ENCODE data around the gene CDK14. TPM values are rescaled to one million over a fixed set of nuclear protein-coding genes. Genes with fewer than 3 reads are reported as not detected.

Gene CDK14
- total and polyA plus RNA-seq, 10 of the 15 experiments (the other 5 are each of a cell fraction or from before 2014, with no cell fraction given) = 6.5 to 61.3 (median 24.2) TPM

- TF ChIP-seq E2F4 (IDR thresholded peaks at IDR 0.05; ENCODE audit: low read depth, low read length) (no peak), SP1 (IDR thresholded peaks at IDR 0.05; ENCODE audit: low read depth, low read length) (no peak), ETV6 (conservative IDR thresholded peaks at IDR 0.05 in 1 of 2, IDR thresholded peaks at IDR 0.05 in 1 of 2; ENCODE audit: borderline replicate concordance in 1 of 2, low read depth in 1 of 2) (no peak), CREM (IDR thresholded peaks at IDR 0.05; ENCODE audit: low read depth) (no peak)
Measured at GRCh38 chr7:90574820-90575187, 21.3 kb upstream of the CDK14 start (continued).

DNA sequence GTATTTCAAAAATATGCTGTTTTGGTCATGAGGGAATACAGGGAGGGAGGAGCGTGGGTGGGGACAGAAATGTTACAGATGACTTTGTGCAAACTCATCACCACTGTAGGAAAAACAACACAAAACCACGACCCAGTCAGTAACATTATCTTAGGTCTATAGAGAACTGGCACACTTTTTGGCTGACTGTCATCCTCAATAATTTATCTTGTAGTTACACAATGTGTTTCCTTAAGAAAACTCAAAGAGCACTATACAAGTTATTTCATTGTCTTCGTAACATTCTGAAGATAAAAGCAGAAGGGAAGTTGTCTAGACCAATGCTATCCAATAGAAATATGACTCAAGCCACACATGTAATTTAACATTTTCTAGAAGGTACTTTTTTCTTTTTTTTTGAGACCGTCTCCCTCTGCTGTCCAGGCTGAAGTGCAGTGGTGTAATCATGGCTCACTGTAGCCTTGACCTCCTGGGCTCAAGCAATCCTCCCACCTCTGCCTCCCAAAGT lies 16.9 kb upstream of the CDK14 start:
- no peak overlapping the region for H3K27ac ChIP-seq (ENCODE audit: control insufficient read depth, insufficient read depth)
- ChIA-PET RAD21 (ENCODE audit: unreplicated experiment) (no interaction called here), CTCF (no interaction called here), SMC1A (ENCODE audit: uncharacterized antibody, unreplicated experiment) (no interaction called here), POLR2A (no interaction called here)
- BruUV-seq (replicated peaks) = no TSS peak
- no peaks in the 10 kb centered on the region for H3K9me3 ChIP-seq (replicated peaks; ENCODE audit: control insufficient read depth, insufficient read depth, low read length)
- TF ChIP-seq SMAD5 (IDR thresholded peaks at IDR 0.05; ENCODE audit: low read depth) = no peak
- TF ChIP-seq ATF7 (IDR thresholded peaks at IDR 0.05; ENCODE audit: low read depth) = no peak
- no peak for TF ChIP-seq ZBED1 (IDR thresholded peaks at IDR 0.05; ENCODE audit: borderline replicate concordance)
- TF ChIP-seq TCF12 (IDR thresholded peaks at IDR 0.05; ENCODE audit: low read depth, low read length) = no peak
- no peak for TF ChIP-seq IRF3 (IDR thresholded peaks at IDR 0.05)
- no peak for TF ChIP-seq NFYA (IDR thresholded peaks at IDR 0.05; ENCODE audit: borderline replicate concordance, low read depth, low read length)
- TF ChIP-seq RAD21 (IDR thresholded peaks at IDR 0.05; ENCODE audit: insufficient read depth, low read depth, low read length) = no peak
- no peak for TF ChIP-seq RELA (IDR thresholded peaks at IDR 0.05; ENCODE audit: borderline replicate concordance, partially characterized antibody)
- no peak for TF ChIP-seq SMAD1 (IDR thresholded peaks at IDR 0.05; ENCODE audit: low read depth, partially characterized antibody)
- TF ChIP-seq, protein P1, sequence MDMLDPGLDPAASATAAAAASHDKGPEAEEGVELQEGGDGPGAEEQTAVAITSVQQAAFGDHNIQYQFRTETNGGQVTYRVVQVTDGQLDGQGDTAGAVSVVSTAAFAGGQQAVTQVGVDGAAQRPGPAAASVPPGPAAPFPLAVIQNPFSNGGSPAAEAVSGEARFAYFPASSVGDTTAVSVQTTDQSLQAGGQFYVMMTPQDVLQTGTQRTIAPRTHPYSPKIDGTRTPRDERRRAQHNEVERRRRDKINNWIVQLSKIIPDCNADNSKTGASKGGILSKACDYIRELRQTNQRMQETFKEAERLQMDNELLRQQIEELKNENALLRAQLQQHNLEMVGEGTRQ (IDR thresholded peaks at IDR 0.05; ENCODE audit: borderline replicate concordance, low read depth, low read length) = no peak
- TF ChIP-seq IKZF2 (IDR thresholded peaks at IDR 0.05) = no peak
- no peak for TF ChIP-seq DPF2 (IDR thresholded peaks at IDR 0.05)
- TF ChIP-seq USF1 (IDR thresholded peaks at IDR 0.05; ENCODE audit: borderline replicate concordance, extremely low read length, insufficient read depth, low read depth, low read length) = no peak
- TF ChIP-seq JUNB (IDR thresholded peaks at IDR 0.05) = no peak
- no peak overlapping the region for H3K4me2 ChIP-seq (ENCODE audit: control insufficient read depth, insufficient read depth)
- intact Hi-C loops (cut with micrococcal nuclease; ENCODE audit: unreplicated experiment) (no loop called here), in situ Hi-C loops (cut with MboI) (no loop called here)
- no peak for DNase-seq (ENCODE audit: low read depth, low spot score)
- H3K4me3 ChIP-seq = no peak overlapping the region
- H3K36me3 ChIP-seq (ENCODE audit: control insufficient read depth in 2 of 2, insufficient read depth in 2 of 2, low read length in 1 of 2) = no peaks in the 10 kb centered on the region
- H3K4me1 ChIP-seq (ENCODE audit: control insufficient read depth, insufficient read depth, low read length) = no peaks in the 10 kb centered on the region
- no peak for FAIRE-seq
- H3K79me2 ChIP-seq (ENCODE audit: control insufficient read depth, insufficient read depth, low read length) = no peaks in the 10 kb centered on the region
- ATAC-seq = no peak; the same call in 2 of the 3 replicates
- no peak overlapping the region for H2AFZ ChIP-seq (ENCODE audit: control insufficient read depth, low read depth, low read length)
- no peaks in the 10 kb centered on the region for H4K20me1 ChIP-seq (ENCODE audit: control insufficient read depth, insufficient read depth)
- H3K27me3 ChIP-seq (replicated peaks in 1 of 2; ENCODE audit: control insufficient read depth in 2 of 2, insufficient read depth in 2 of 2, low read length in 1 of 2) = no peaks in the 10 kb centered on the region
- WGBS (ENCODE audit: insufficient coverage, insufficient replicate concordance, low lambda C conversion rate, missing lambda C conversion rate) = 39% methylated on average over 4 of the region's 4 CpGs
- H3K9ac ChIP-seq (ENCODE audit: control insufficient read depth, insufficient read depth, low read length) = no peak overlapping the region

Measured in GM12878 (cell line).